GM21723 (cell line): ENCODE results near the gene POMGNT2.

Experiments
- ATAC-seq: cut with Tn5 transposase; IDR thresholded peaks from one replicate; pipeline ENCODE4 v1.9.1; 2021; ENCODE audit warnings: mild to moderate bottlenecking, moderate library complexity; ENCODE audit not compliant: unreplicated experiment

The POMGNT2 gene

GRCh38 chr3:43104039-43104438 is 1.8 kb downstream of the POMGNT2 start:
- no peak for ATAC-seq

GRCh38 chr3:43102773-43103480 is 3.0 kb downstream of the POMGNT2 start:
- ATAC-seq, result no peak

DNA sequence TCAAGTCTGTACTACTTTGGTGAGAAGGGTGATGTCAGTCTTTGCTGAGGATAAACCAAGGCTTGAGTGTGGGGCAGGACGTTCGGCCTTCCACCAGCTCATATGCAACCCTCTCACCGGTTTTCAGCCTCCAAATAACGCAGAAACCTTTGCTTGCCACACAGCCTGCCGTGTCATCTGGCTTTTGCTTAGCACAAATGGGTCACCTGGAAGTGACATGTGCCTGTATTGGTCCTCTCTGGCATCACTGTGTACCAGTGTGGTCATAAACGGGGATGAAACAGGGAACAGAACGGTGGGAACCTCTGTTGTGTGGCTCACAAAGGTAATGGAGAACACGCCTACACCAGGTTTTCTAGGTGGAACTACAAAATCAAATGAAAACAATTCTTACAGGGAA is 7.1 kb downstream of the POMGNT2 start:
- no peak for ATAC-seq

DNA sequence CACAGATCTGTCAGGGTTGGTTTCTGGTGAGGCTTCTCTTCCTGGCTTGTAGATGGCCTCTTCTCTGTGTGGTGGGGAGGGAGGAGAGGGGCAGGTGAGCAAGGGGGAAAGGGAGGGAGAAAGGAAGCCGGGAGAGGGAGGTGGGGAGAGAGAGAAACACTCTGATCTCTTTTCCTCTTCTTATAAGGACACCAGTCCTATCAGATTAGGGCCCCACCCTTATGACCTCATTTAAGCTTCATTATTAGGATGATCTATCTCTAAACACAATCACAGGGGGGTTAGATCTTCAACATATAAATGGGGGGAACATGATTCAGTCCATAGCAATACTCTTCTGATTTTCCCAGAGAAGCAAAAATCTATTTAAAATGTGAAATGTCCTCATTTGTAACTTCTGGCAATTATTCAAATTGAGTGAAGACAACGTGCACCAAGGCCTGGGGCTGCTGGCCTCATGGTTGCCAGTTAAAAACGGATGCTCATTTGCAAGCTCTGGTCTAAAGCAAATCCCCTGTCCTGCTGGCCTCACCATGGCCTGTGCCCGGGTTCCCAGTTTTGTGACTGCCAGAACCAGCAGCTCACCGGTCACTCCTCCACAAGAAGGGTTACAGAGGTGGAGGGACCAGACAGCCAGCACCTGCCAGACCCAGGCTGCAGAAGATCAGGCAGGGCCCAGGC is 8.3 kb downstream of the POMGNT2 start:
- ATAC-seq, result no peak

DNA sequence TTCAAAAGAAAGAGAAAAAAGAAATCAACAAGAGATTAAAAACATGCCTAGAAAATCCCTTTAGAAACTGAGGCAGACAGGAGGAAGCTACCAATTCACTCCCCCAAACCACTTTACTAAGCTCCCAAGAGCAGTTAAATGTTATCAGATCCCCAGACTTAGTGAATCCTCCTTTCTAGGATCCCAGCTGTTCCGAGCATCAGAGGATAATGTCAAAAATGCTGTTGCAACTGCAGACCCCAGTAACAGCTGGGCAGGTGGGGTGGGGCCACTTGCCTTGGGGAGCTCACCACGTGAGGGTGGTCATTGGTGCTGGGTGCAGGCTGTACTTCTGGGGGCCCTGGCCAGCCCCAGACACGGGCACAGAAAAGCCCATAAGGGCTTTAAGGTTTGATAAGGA is 9.1 kb downstream of the POMGNT2 start:
- no peak for ATAC-seq

GRCh38 chr3:43095370-43095769 is 10.5 kb downstream of the POMGNT2 start:
- no peak for ATAC-seq

GRCh38 chr3:43094851-43095250 is 11.0 kb downstream of the POMGNT2 start:
- ATAC-seq, result no peak

DNA sequence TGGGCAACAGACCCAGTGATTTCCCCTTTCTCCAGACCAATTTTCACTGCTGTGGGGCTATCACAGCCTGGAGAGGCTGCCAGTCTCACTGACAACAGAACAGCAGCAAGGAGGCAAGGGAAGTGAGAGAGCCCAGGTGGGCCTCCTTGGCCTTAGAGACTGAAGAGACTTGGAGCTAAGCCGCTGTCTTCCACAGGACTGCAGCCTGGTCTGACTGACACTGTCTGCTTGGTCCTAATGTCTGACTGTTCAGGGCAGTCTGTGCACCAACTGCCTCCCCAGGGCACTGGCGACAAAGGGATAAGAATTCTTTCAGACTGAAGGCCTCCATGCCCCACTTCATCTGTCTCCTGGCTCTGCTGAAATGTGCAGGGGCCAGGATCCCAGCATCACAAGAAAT is 11.5 kb downstream of the POMGNT2 start:
- no peak for ATAC-seq

DNA sequence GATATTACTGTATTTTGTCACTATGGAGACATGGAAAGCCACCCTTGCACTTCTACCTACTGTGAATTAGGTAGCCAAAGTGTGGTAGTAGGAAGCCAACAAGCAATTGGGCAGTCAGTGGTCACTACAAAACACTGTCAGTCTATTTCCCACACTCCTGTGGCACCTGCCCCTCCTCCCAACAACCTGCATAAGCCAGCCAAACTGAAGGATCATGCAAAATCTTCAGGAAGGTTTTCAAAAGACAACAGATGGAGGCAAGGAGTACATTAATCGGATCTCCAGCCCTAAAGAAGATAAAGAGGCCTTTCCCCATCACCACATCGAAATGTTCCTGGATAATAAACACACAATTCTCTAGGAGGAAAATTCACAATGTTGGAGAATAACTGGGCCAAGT is 11.9 kb downstream of the POMGNT2 start:
- ATAC-seq, result no peak

GRCh38 chr3:43093006-43093405 is 12.9 kb downstream of the POMGNT2 start:
- no peak for ATAC-seq

DNA sequence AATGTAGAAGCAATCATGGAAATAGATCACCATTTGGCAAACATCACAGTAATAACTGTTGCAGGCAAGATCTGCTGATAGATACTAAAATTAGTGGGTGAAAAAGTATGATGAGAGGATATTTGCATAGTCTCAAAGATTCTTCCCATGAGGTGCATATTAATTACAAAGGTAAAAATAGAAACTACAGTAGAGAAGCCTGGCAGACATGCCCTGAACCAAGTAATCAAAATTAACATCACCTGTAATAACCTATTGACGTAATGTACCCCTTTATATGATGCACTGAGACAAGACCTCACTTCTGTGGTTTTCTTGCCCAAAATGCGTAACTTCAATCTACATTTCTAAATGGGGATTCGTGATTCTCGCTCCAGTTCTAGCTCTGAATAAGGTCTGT is 14.4 kb downstream of the POMGNT2 start:
- no peak for ATAC-seq

GRCh38 chr3:43090238-43090637 is 15.6 kb downstream of the POMGNT2 start:
- no peak for ATAC-seq

GRCh38 chr3:43089081-43089480 is 16.8 kb downstream of the POMGNT2 start:
- no peak for ATAC-seq

GRCh38 chr3:43087249-43087776 is 18.6 kb downstream of the POMGNT2 start:
- ATAC-seq, result no peak

DNA sequence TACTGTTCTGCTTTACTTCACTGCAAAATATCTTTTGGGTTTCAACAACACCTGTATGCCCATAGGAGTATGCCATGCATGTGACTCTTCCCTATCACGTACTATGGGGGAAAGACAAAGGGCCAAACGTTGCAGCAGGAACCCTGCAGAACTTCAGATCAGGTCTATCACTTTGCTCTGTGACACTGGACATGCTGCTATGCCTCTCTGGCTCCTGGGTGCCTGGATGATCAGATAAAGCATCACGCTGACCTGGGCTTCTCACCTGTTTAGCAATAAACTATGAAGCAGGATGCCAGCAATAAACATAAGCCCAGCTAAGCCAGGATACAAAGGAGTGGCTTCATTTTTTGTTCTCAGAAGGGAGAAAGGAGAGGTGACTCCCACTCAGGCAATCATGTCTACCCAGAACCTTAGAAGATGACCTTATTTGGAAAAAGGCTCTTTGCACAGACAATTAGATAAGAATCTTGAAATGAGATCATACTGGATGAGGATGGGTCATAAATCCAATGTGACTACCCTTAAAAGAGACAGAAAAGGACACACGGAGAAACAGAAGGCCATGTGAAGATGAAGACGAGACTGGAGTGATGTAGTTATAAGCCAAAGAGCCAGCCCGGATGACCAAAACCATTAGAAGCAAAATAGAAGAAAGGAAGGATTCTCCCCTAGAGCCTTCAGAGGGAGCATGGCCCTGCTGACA is 19.3 kb downstream of the POMGNT2 start:
- no peak for ATAC-seq

GRCh38 chr3:43082457-43082856 is 23.4 kb downstream of the POMGNT2 start:
- no peak for ATAC-seq

- ATAC-seq, result no peak
These were observed 24.1 kb downstream of the POMGNT2 start for GRCh38 chr3:43081796-43082195.

- ATAC-seq, result no peak
These were observed 24.9 kb downstream of the POMGNT2 start for GRCh38 chr3:43080726-43081568.

- ATAC-seq, result no peak
These were observed 26.1 kb downstream of the POMGNT2 start for GRCh38 chr3:43079536-43080332.

- ATAC-seq, result no peak
These were observed 28.2 kb downstream of the POMGNT2 start for GRCh38 chr3:43077707-43078106.
